NCI-H146 (cell line): ENCODE results near the gene CD70.
"Not testable (repeated sequence)": the region's sequence is repeated elsewhere in the genome, so short reads cannot be mapped to it uniquely, and the experiment has no call there.

ENCODE experiments used
- DNase-seq: peaks from one replicate; lab custom pipeline; 2025; lab: John Stamatoyannopoulos, UW

Gene CD70

DNA sequence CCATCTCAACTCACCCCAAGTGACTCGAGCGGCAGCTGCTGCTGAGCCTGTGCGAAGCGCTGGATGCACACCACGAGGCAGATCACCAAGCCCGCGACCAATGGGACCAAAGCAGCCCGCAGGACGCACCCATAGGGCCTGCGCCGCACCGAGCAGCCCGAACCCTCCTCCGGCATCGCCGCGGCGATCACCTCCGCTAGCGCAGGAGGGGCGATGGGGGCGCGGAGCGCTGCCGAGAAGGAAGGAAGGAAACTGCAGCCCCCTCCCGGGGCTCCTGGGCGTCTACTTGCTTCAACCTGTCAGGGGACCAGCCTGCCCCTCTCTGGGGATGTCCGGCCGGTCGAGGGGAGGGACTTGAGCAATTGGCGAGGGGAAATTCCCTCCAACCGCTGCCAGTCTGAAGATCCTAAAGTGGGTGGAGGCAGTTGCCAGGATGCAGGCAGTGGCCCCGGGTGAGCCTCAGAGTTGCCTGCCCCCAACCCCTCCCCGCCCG is at the start of gene CD70:
Gene CD70, minus strand, starts transcription at position 324 of the 493 bp plus-strand sequence. Its CDS starts 148 bp downstream, at position 176.
- DNase-seq = no peak

- DNase-seq = not testable (repeated sequence)
These were observed 49.4 kb upstream of the CD70 start for GRCh38 chr19:6640333-6640732.

DNA sequence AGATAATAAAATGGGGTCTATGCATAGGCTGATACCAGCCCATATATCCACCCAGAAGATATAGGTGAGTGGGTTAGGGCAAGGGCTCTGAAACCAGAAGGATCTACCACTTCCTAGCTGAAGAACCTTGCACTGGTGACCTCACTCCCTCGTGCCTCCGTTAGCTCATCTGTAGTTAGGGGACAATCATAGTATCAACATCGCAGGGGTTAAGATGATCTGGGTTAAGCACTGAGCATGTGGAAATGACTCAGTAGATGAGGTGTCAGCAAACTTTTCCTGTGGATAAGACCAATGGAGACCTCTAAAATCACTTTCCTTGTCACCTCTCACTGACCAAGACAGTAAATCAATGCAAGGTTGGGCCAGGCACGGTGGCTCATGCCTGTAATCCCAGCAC is 48.5 kb upstream of the CD70 start:
- no peak for DNase-seq

- not testable (repeated sequence) for DNase-seq
These were observed 42.5 kb upstream of the CD70 start for GRCh38 chr19:6633456-6633813.

GRCh38 chr19:6632747-6633455 is 42.0 kb upstream of the CD70 start:
- DNase-seq = peak; percentile 25

GRCh38 chr19:6632002-6632621 is 41.2 kb upstream of the CD70 start:
- peak; percentile 7 for DNase-seq

- no peak for DNase-seq
These were observed 35.8 kb upstream of the CD70 start for GRCh38 chr19:6626764-6627163.

DNA sequence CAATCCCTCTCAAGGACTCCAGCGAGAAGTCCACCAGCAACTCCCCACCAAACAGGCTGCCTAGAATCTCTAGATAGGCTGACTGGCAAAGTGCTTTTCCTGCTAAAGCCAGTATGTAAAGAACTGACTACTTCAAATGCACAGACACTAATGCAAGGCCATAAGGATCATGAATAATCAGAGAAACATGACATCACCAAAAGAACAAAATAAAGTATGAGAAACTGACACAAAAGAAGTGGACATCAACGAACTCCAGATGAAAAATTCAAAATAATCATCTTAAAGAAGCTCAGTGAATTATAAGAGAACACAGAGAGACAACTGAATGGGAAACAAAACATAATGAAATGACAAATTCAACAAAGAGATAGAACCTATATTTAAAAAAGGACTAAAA is 26.4 kb upstream of the CD70 start:
- no peak for DNase-seq

DNA sequence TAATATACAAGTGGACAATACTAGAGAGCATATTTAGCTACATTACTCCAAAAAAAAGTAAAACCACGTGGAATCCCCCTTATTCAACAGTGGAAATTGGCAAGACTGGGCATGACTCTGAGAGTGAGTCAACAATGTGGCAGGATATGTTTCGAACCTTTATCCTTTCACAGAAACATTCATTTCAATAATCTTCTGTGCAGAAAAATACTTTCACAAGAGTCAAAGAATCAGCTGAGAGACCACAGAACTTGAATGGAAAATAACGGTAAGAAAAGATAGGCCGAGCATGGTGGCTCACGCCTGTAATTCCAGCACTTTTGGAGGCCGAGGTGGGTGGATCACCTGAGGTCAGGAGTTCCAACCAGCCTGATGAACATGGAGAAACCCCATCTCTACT is 25.1 kb upstream of the CD70 start:
- no peak for DNase-seq

DNA sequence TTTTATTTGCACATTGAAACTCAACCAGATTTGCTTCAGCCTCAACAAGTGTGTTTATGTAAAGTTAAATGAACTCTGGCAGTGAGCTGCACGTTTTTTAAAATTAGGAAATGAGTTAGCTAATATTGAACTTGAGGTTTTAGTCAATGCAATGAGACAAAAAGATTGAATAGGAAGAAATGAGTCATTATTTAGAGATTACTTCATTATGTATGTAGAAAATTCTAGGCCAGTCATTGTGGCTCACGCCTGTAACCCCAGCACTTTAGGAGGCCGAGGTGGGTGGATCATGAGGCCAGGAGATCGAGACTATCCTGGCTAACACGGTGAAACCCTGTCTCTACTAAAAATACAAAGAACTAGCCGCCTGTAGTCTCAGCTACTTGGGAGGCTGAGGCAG is 22.8 kb upstream of the CD70 start:
- DNase-seq = no peak

DNA sequence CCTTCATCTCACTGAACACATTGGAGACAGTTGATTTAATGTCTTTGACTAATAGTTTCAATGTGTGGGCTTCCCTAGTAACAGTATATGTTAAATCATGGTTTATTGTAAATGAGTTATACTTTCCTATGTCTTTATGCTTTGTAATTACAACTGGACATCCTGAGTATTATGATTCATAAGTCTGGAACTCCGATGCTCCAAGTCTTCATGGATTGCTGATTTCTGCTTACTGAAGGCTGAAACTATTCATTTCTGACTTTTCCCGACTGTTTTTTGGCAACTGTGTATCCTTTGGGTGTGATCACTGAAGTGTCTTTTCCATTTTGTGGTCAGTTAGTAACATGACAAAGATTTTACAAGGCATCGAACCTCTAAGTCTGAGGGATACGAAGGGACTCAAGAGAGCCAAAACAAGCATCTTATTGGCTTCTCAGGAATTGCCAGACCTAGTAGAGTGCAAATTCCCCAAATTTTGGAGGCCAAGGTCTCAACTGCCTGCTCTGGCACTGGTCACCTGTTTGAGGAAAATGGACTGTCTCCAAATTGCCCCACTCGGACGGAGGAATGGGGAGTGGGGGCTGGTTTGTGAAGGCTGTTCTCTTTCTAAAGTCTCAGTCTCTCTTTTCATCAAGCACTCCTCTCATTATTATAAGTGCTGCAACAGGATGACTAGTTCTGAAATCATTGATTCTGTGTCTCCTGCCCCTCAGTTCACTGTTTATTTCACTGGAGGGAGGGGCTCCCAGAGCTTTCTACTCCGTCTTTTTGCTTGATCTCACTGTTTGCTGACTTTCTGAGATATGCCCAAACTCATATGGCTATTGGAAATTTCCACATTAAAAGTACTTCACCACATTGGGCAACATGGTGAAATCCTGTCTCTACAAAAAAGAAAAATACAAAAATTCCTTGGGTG is 20.2 kb upstream of the CD70 start:
- no peak for DNase-seq

GRCh38 chr19:6608940-6609339 is 18.0 kb upstream of the CD70 start:
- no peak for DNase-seq

- DNase-seq = not testable (repeated sequence)
These were observed 17.2 kb upstream of the CD70 start for GRCh38 chr19:6608146-6608545.

DNA sequence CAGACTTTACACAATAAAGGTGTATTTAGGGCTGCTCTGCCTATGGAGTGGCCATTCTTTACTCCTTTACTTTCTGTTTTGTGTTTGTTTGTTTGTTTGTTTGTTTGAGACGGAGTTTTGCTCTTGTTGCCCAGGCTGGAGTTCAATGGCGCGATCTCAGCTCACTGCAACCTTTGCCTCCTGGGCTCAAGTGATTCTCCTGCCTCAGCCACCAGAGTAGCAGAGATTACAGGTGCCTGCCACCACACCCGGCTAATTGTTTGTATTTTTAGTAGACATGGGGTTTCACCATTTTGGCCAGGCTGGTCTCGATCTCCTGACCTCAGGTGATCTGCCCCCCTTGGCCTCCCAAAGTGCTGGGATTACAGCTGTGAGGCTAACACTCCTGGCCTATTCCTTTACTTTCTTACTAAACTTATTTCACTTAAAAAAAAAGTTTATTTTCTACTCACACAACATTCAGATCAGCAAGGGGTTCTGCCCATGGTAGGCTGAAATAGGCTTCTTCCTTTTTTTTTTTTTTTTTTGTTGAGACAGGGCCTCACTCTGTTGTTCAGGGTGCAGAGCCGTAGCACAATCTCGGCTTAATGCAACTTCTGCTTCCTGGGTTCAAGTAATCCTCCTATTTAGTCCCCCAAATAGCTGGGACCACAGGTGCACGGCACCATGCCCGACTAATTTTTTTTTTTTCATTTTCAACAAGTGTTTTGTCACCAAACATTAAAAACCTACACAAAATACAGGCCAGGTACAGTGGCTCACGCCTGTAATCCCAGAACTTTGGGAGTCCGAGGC is 15.5 kb upstream of the CD70 start:
- DNase-seq = not testable (repeated sequence)

- DNase-seq = peak; percentile 35
These were observed 14.0 kb upstream of the CD70 start for GRCh38 chr19:6604906-6605305.

- no peak for DNase-seq
These were observed 11.8 kb upstream of the CD70 start for GRCh38 chr19:6602729-6603114.

DNA sequence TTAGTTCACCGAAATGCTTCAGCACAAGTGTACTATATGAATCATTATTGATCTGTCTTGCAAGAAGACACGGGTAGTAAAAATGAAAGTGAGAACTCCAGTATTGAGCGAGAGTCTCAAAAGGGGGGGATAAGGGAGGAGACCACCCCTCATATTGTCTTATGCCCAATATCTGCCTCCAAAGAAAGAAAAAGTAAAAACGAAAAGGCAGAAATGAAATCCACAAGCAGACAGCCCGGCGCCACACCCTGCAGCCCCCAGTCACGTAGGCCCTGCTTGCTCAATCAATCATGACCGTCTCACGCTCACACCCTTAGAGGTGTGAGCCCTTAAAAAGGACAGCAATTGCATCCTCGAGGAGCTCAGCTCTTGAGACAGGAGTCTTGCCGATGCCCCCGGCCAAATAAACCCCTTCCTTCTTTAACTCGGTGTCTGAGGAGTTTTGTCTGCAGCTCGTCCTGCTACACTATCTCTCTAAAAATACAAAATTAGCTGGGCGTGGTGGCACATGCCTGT is 10.6 kb upstream of the CD70 start:
- not testable (repeated sequence) for DNase-seq

GRCh38 chr19:6600951-6601536 is 10.1 kb upstream of the CD70 start:
- DNase-seq = not testable (repeated sequence)

- no peak for DNase-seq
These were observed 9.0 kb upstream of the CD70 start for GRCh38 chr19:6599866-6600454.

- not testable (repeated sequence) for DNase-seq
These were observed 7.4 kb upstream of the CD70 start for GRCh38 chr19:6598254-6598892.
